ENCODE results near the gene CEND1.
A peak's percentile ranks its signal among the peaks of the same experiment; 100 is the strongest.

Gene CEND1

GRCh38 chr11:801097-801780 lies 11.3 kb upstream of the CEND1 start:
- no peak overlapping the region for H3K27ac ChIP-seq
- no peak for TF ChIP-seq CTCF (conservative IDR thresholded peaks at IDR 0.05)

GRCh38 chr11:800473-800872 lies 10.6 kb upstream of the CEND1 start:
- no peak for TF ChIP-seq CTCF (conservative IDR thresholded peaks at IDR 0.05)
- no peak overlapping the region for H3K27ac ChIP-seq

- TF ChIP-seq CTCF (conservative IDR thresholded peaks at IDR 0.05): no peak
Measured at GRCh38 chr11:799641-800316, 9.9 kb upstream of the CEND1 start.

GRCh38 chr11:798093-798713 lies 8.3 kb upstream of the CEND1 start, which contains the start of gene SLC25A22:
TSS of gene SLC25A22 (minus strand) at chr11:798281. CDS start at chr11:795006, 3,275 bp downstream.
- peak; percentile 94 for TF ChIP-seq CTCF (conservative IDR thresholded peaks at IDR 0.05)
- peak within 1 kb of the TSS; percentile 89 for H3K27ac ChIP-seq

More at GRCh38 chr11:799641-800316, 9.9 kb upstream of the CEND1 start:
- H3K27ac ChIP-seq: peak overlapping the region; percentile 89

- H3K27ac ChIP-seq: peak overlapping the region; percentile 89
- no peak for TF ChIP-seq CTCF (conservative IDR thresholded peaks at IDR 0.05)
Measured at GRCh38 chr11:797296-798092, 7.6 kb upstream of the CEND1 start.

GRCh38 chr11:796565-797295 lies 6.8 kb upstream of the CEND1 start:
- no peak for TF ChIP-seq CTCF (conservative IDR thresholded peaks at IDR 0.05)
- peak overlapping the region; percentile 89 for H3K27ac ChIP-seq
